ENCODE data around the gene UGP2. TPM values are rescaled to one million over a fixed set of nuclear protein-coding genes. Genes with fewer than 3 reads are reported as not detected.

UGP2 gene
- total and polyA plus RNA-seq, 2 of the 8 experiments (the other 6 are each of a cell fraction or from before 2014, with no cell fraction given) = 278 to 956 TPM

DNA sequence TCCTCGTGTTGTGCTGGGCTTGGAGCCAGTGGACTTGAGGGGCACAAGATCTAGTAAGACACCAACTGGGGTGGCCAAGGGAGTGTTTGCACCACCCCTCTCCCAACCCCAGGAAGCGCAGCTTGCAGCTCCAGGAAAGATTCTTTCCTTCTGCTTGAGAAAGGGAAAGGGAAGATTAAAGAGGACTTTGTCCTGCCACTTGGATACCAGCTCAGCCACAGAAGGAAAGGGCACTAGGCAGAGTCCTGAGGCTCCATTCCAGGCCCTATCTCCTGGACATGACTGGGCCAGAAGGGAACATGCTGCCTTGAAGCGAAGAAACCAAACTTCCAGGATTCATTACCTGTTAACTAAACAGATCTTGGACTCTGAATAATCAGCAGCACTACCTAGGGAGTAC lies 44.9 kb upstream of the UGP2 start:
- H3K18ac ChIP-seq (ENCODE audit: extremely low read depth, low read length) = no peak overlapping the region
- WGBS, 2 experiments (ENCODE audit: extremely low coverage in 1 of 2, insufficient coverage in 1 of 2, insufficient read length in 1 of 2, insufficient replicate concordance in 2 of 2, low coverage in 1 of 2, low lambda C conversion rate in 2 of 2, missing lambda C conversion rate in 1 of 2) = 91% methylated on average over 3 of the region's 3 CpGs; no CpG with 5 or more reads in 1 of the 2 experiments
- no peak overlapping the region; the same call in 1 of the 2 replicates for H2BK15ac ChIP-seq (ENCODE audit: low read length)
- TF ChIP-seq RFX5 (IDR thresholded peaks at IDR 0.05; ENCODE audit: borderline replicate concordance, low read depth, low read length) = no peak
- no peak overlapping the region for H4K8ac ChIP-seq (ENCODE audit: extremely low read depth, insufficient read depth, low read length)
- CTCF ChIA-PET (ENCODE audit: partially characterized antibody) = interaction anchor here (1.5 kb wide), 1 partner anchor 16 kb away, joined by 3 read pairs; no protein-coding TSS in a partner anchor
- no peaks in the 10 kb centered on the region for H3K23me2 ChIP-seq (ENCODE audit: low read depth, low read length)
- no peak overlapping the region for H2BK120ac ChIP-seq (replicated peaks; ENCODE audit: low read depth, low read length)
- no peaks in the 10 kb centered on the region for H3K36me3 ChIP-seq (ENCODE audit: control insufficient read depth in 2 of 4, insufficient read depth in 4 of 4, low read length in 3 of 4)
- no peak overlapping the region for H3K9ac ChIP-seq (replicated peaks in 1 of 4; ENCODE audit: extremely low read depth in 1 of 4, low read depth in 3 of 4, low read length in 3 of 4)
- no peak overlapping the region for H2BK12ac ChIP-seq (ENCODE audit: low read depth, low read length)
- H3K79me1 ChIP-seq (ENCODE audit: low read depth, low read length) = no peaks in the 10 kb centered on the region
- H3K9me3 ChIP-seq (ENCODE audit: insufficient read depth in 2 of 2, low read depth in 1 of 2, low read length in 1 of 2) = no peaks in the 10 kb centered on the region; a peak in 1 of 4 replicates
- no peaks in the 10 kb centered on the region for H3K27me3 ChIP-seq (replicated peaks in 1 of 4; ENCODE audit: control insufficient read depth in 3 of 4, extremely low read depth in 1 of 4, insufficient read depth in 3 of 4, low read length in 3 of 4)
- no peak overlapping the region for H3K14ac ChIP-seq (ENCODE audit: insufficient read length)
- H4K20me1 ChIP-seq (replicated peaks in 1 of 2; ENCODE audit: control insufficient read depth in 1 of 2, insufficient read depth in 2 of 2, low read length in 2 of 2) = no peaks in the 10 kb centered on the region
- FAIRE-seq (no peak), DNase-seq (ENCODE audit: low read depth in 1 of 2, low spot score in 2 of 2) (no peak)
- no peak overlapping the region for H3K4me3 ChIP-seq (ENCODE audit: extremely low read depth in 1 of 4, insufficient read depth in 2 of 4, low read depth in 3 of 4, low read length in 4 of 4)
- no peak overlapping the region for H3K56ac ChIP-seq (replicated peaks; ENCODE audit: insufficient read length, low read depth, low read length)
- no peak overlapping the region for H2BK20ac ChIP-seq (ENCODE audit: low read length)
- H2AK5ac ChIP-seq (ENCODE audit: low read depth, low read length) = no peak overlapping the region
- no peak overlapping the region for H4K5ac ChIP-seq (ENCODE audit: insufficient read length, low read depth, low read length)
- H3K23ac ChIP-seq (ENCODE audit: insufficient read length) = no peak overlapping the region
- H3K27ac ChIP-seq (ENCODE audit: low read depth, low read length) = no peak overlapping the region
- H3K4me1 ChIP-seq (replicated peaks in 1 of 4; ENCODE audit: control insufficient read depth in 3 of 4, insufficient read depth in 4 of 4, low read length in 3 of 4) = peaks cover 0 to 6% (median 1%) of the 10 kb centered on the region in 4 experiments; a peak in 2 of 7 replicates
- no peak overlapping the region for H3K4ac ChIP-seq (replicated peaks; ENCODE audit: insufficient read length, low read depth, low read length)
- no peak overlapping the region for H2AFZ ChIP-seq (ENCODE audit: low read length)
- POLR2A ChIA-PET (ENCODE audit: partially characterized antibody) = interaction anchor here (1.2 kb wide), 1 partner anchor 78 kb away, joined by 3 read pairs; no protein-coding TSS in a partner anchor
- H3K4me2 ChIP-seq (ENCODE audit: insufficient read depth in 1 of 2, low read depth in 2 of 2, low read length in 2 of 2) = no peak overlapping the region
- H4K91ac ChIP-seq (replicated peaks; ENCODE audit: insufficient read length, low read length) = no peak overlapping the region
- H3K79me2 ChIP-seq (ENCODE audit: control insufficient read depth in 1 of 2, insufficient read depth in 2 of 2, low read length in 2 of 2) = no peaks in the 10 kb centered on the region
- H2BK5ac ChIP-seq (ENCODE audit: low read depth, low read length) = no peak overlapping the region

Data from H1 (cell line).